ENCODE results near the gene LOXL4.
"Not testable (repeated sequence)": the region's sequence is repeated elsewhere in the genome, so short reads cannot be mapped to it uniquely, and the experiment has no call there.

The LOXL4 gene

DNA sequence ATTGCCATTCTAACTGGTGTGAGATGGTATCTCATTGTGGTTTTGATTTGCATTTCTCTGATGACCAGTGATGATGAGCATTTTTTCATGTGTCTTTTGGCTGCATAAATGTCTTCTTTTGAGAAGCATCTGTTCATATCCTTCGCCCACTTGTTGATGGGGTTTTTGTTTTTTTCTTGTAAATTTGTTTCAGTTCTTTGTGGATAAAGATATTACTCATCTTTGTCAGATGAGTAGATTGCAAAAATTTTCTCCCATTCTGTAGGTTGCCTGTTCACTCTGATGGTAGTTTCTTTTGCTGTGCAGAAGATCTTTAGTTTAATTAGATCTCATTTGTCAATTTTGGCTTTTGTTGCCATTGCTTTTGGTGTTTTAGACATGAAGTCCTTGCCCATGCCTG lies 39.7 kb downstream of the LOXL4 start:
- Mint-ChIP-seq H3K4me1 (peaks cover 17 to 37% of the 10 kb centered on the region in 2 donors), H3K36me3 (peaks cover 25 to 37% of the 10 kb centered on the region in 2 donors)
- not testable (repeated sequence) for H3K9me3 Mint-ChIP-seq; H3K4me3 Mint-ChIP-seq; DNase-seq; H3K27ac Mint-ChIP-seq; ATAC-seq (replicated peaks); H3K27me3 Mint-ChIP-seq

GRCh38 chr10:98227713-98228112 lies 40.3 kb downstream of the LOXL4 start:
- not testable (repeated sequence) for H3K27ac Mint-ChIP-seq; H3K4me3 Mint-ChIP-seq; H3K27me3 Mint-ChIP-seq; H3K9me3 Mint-ChIP-seq; DNase-seq; ATAC-seq (replicated peaks)
- H3K4me1 Mint-ChIP-seq = peaks cover 17 to 38% of the 10 kb centered on the region in 2 donors
- H3K36me3 Mint-ChIP-seq = peaks cover 26 to 38% of the 10 kb centered on the region in 2 donors

DNA sequence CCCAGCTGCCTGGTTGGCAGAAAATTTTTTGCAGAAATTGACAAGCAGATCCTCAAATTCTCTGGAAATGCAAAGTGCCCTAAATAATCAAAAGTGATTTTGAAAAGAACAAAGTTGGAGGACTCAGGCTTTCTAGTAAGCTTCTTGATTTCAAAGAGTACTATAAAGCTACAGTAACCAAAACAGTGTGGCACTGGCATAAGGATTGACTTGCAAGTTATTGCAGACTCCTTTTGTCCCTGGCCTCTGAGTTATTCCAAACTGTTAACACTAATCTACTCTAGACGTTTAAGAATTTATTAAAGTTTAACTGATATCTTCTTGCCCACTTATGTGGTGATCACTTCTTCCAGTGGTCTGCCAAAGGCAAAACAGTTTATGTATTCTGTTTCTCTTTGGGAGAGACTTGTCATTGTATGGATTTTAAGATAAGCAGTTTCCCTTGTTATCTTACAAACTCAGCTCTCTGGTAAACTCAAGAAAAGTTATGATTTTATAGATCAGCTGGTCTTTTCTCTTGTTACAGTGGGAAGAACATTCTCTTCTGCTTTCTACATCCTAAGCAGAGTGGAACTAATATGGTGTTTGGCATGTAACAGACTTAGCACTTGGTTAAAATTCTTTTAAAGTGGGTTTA lies 41.4 kb downstream of the LOXL4 start:
- Mint-ChIP-seq H3K27me3 (no peaks in the 10 kb centered on the region), H3K36me3 (peaks cover 25 to 33% of the 10 kb centered on the region in 2 donors), H3K4me1 (peaks cover 17 to 38% of the 10 kb centered on the region in 2 donors), H3K9me3 (peaks cover 0 to 1% of the 10 kb centered on the region in 2 donors), H3K4me3 (no peak overlapping the region), H3K27ac (no peak overlapping the region)
- ATAC-seq (replicated peaks) (no peak), DNase-seq (no peak)

DNA sequence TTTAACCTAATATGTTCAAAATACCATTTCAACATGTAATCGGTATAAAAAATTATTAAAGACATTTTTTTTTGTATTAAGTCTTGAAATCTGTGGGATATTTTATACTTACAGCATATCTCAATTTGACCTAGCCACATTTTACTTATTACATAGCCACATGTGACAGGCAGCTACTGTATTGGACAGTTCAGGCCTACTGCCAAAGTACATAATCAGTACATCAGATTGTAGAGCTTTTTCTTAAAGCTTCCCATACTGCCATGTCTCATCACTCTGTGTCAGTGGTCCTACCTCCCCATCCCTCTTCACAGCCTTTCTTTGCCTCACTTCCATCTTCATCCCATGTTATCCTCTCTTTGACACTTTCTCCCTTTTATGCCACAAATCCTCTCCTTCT lies 43.0 kb downstream of the LOXL4 start:
- H3K27me3 Mint-ChIP-seq = no peaks in the 10 kb centered on the region
- peaks cover 14 to 33% of the 10 kb centered on the region in 2 donors for H3K4me1 Mint-ChIP-seq
- no peak for DNase-seq
- peaks cover 25 to 30% of the 10 kb centered on the region in 2 donors for H3K36me3 Mint-ChIP-seq
- peaks cover 0 to 1% of the 10 kb centered on the region in 2 donors for H3K9me3 Mint-ChIP-seq
- H3K27ac Mint-ChIP-seq = no peak overlapping the region
- ATAC-seq (replicated peaks) = no peak
- H3K4me3 Mint-ChIP-seq = no peak overlapping the region

GRCh38 chr10:98224509-98224908 lies 43.5 kb downstream of the LOXL4 start:
- no peak for ATAC-seq (replicated peaks)
- DNase-seq = no peak
- no peaks in the 10 kb centered on the region for H3K27me3 Mint-ChIP-seq
- peaks cover 30 to 34% of the 10 kb centered on the region in 2 donors for H3K36me3 Mint-ChIP-seq
- peaks cover 14 to 31% of the 10 kb centered on the region in 2 donors for H3K4me1 Mint-ChIP-seq
- no peak overlapping the region for H3K27ac Mint-ChIP-seq
- H3K9me3 Mint-ChIP-seq = peaks cover 3% of the 10 kb centered on the region in 2 donors
- no peak overlapping the region for H3K4me3 Mint-ChIP-seq

- ATAC-seq (replicated peaks) = no peak
- H3K4me1 Mint-ChIP-seq = peaks cover 12 to 26% of the 10 kb centered on the region in 2 donors
- no peak for DNase-seq
- no peak overlapping the region for H3K27ac Mint-ChIP-seq
- H3K36me3 Mint-ChIP-seq = peaks cover 33 to 35% of the 10 kb centered on the region in 2 donors
- H3K9me3 Mint-ChIP-seq = peaks cover 8% of the 10 kb centered on the region in 2 donors
- no peaks in the 10 kb centered on the region for H3K27me3 Mint-ChIP-seq
- H3K4me3 Mint-ChIP-seq = no peak overlapping the region
Measured at GRCh38 chr10:98223874-98224273, 44.1 kb downstream of the LOXL4 start.

GRCh38 chr10:98217801-98218200 lies 50.2 kb downstream of the LOXL4 start:
- H3K27ac Mint-ChIP-seq = no peak overlapping the region

GRCh38 chr10:98215373-98215772 lies 52.6 kb downstream of the LOXL4 start:
- H3K9me3 Mint-ChIP-seq = peaks cover 8 to 13% of the 10 kb centered on the region in 2 donors
- peaks cover 17 to 34% of the 10 kb centered on the region in 2 donors for H3K4me1 Mint-ChIP-seq
- peaks cover 45 to 48% of the 10 kb centered on the region in 2 donors for H3K36me3 Mint-ChIP-seq
- no peak for ATAC-seq (replicated peaks)
- no peaks in the 10 kb centered on the region for H3K27me3 Mint-ChIP-seq
- no peak overlapping the region for H3K27ac Mint-ChIP-seq
- no peak for DNase-seq
- no peak overlapping the region for H3K4me3 Mint-ChIP-seq

More at GRCh38 chr10:98217801-98218200, 50.2 kb downstream of the LOXL4 start:
- Mint-ChIP-seq H3K4me1 (peaks cover 12 to 19% of the 10 kb centered on the region in 2 donors), H3K27me3 (no peaks in the 10 kb centered on the region), H3K9me3 (peaks cover 8 to 9% of the 10 kb centered on the region in 2 donors), H3K36me3 (peaks cover 32% of the 10 kb centered on the region in 2 donors), H3K4me3 (no peak overlapping the region)
- ATAC-seq (replicated peaks) = no peak
- DNase-seq = no peak

- H3K36me3 Mint-ChIP-seq = peaks cover 39 to 45% of the 10 kb centered on the region in 2 donors
- H3K27ac Mint-ChIP-seq = no peak overlapping the region
- H3K4me1 Mint-ChIP-seq = peaks cover 16 to 38% of the 10 kb centered on the region in 2 donors
- no peak for DNase-seq
- H3K4me3 Mint-ChIP-seq = no peak overlapping the region
- peaks cover 0 to 6% of the 10 kb centered on the region in 2 donors for H3K9me3 Mint-ChIP-seq
- no peaks in the 10 kb centered on the region for H3K27me3 Mint-ChIP-seq
- ATAC-seq (replicated peaks) = no peak
Measured at GRCh38 chr10:98213740-98214139, 54.3 kb downstream of the LOXL4 start.

- no peak for DNase-seq
- H3K36me3 Mint-ChIP-seq = peaks cover 35 to 44% of the 10 kb centered on the region in 2 donors
- no peak for ATAC-seq (replicated peaks)
- H3K27me3 Mint-ChIP-seq = no peaks in the 10 kb centered on the region
- H3K9me3 Mint-ChIP-seq = peaks cover 0 to 4% of the 10 kb centered on the region in 2 donors
- H3K27ac Mint-ChIP-seq = no peak overlapping the region
- peaks cover 15 to 24% of the 10 kb centered on the region in 2 donors for H3K4me1 Mint-ChIP-seq
- no peak overlapping the region for H3K4me3 Mint-ChIP-seq
Measured at GRCh38 chr10:98212196-98212595, 55.8 kb downstream of the LOXL4 start.

DNA sequence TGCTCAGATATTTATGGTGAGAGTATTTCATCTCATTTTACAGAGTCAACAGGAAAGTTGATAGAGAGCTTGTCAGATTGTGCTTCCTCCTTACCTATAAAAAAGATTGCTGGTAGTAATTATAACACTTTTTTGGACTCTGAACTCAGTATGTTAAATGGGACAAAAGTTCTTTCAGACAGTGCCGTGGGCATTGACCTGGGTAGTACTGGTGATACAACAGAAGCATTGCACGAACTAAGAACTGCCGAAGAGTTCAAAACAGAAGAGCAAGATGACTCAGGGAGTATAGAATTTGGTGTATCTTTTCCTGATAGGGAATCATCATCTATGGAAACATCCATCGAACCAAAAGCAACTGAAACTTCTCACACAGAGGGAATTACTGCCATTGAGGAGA lies 58.6 kb downstream of the LOXL4 start:
- Mint-ChIP-seq H3K27me3 (no peaks in the 10 kb centered on the region), H3K9me3 (peaks cover 0 to 4% of the 10 kb centered on the region in 2 donors), H3K4me3 (no peak overlapping the region), H3K36me3 (peaks cover 27 to 37% of the 10 kb centered on the region in 2 donors), H3K4me1 (peaks cover 15 to 24% of the 10 kb centered on the region in 2 donors), H3K27ac (no peak overlapping the region)
- DNase-seq = no peak
- ATAC-seq (replicated peaks) = no peak

- Mint-ChIP-seq H3K27me3 (no peaks in the 10 kb centered on the region), H3K9me3 (peaks cover 0 to 4% of the 10 kb centered on the region in 2 donors), H3K36me3 (peaks cover 27 to 37% of the 10 kb centered on the region in 2 donors), H3K27ac (no peak overlapping the region), H3K4me3 (no peak overlapping the region), H3K4me1 (peaks cover 16 to 24% of the 10 kb centered on the region in 2 donors)
- ATAC-seq (replicated peaks) (no peak), DNase-seq (no peak)
Measured at GRCh38 chr10:98208925-98209324, 59.1 kb downstream of the LOXL4 start.

- Mint-ChIP-seq H3K9me3 (no peaks in the 10 kb centered on the region), H3K4me1 (peaks cover 10 to 11% of the 10 kb centered on the region in 2 donors), H3K36me3 (peaks cover 21 to 33% of the 10 kb centered on the region in 2 donors), H3K27me3 (no peaks in the 10 kb centered on the region), H3K4me3 (no peak overlapping the region), H3K27ac (no peak overlapping the region)
- DNase-seq (no peak), ATAC-seq (replicated peaks) (no peak)
Measured at GRCh38 chr10:98205351-98205750, 62.6 kb downstream of the LOXL4 start.

GRCh38 chr10:98202378-98202777 lies 65.6 kb downstream of the LOXL4 start:
- Mint-ChIP-seq H3K4me3 (no peak overlapping the region), H3K9me3 (no peaks in the 10 kb centered on the region), H3K4me1 (peaks cover 9 to 12% of the 10 kb centered on the region in 2 donors), H3K36me3 (peaks cover 8 to 17% of the 10 kb centered on the region in 2 donors), H3K27ac (no peak overlapping the region), H3K27me3 (no peaks in the 10 kb centered on the region)
- ATAC-seq (replicated peaks) = no peak
- no peak for DNase-seq

DNA sequence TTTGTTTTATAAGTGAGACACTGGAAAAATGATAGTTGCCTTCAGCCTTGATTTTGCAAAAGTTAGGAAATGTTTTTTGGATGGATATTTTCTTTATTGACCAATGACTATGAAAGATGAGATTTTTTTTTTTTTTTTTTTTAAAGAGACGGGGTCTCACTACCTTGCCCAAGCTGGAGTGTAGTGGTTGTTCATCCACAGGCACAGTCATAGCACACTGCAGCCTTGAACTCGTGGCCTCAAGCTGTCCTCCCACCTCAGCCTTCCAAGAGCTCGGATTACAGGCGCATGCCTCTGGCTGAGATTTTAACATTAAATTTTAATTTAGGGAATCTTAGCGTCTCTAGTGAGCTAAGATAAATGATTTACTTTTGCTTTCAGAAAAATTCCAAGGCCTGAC lies 66.2 kb downstream of the LOXL4 start:
- Mint-ChIP-seq H3K36me3 (peaks cover 11 to 21% of the 10 kb centered on the region in 2 donors), H3K27ac (no peak overlapping the region), H3K27me3 (no peaks in the 10 kb centered on the region), H3K9me3 (no peaks in the 10 kb centered on the region), H3K4me1 (peaks cover 13 to 18% of the 10 kb centered on the region in 2 donors), H3K4me3 (no peak overlapping the region)
- ATAC-seq (replicated peaks) (no peak), DNase-seq (no peak)

Data from stimulated activated naive B cell treated with anti-CD40 and anti-IgM and Interleukin-4, amounts not matched to agents 10 μg/mL and 1 μg/mL and 100 μg/mL, for 72 hours (primary cell).